Panc1 (cell line): ENCODE data around the gene FAS. TPM values are rescaled to one million over a fixed set of nuclear protein-coding genes. Genes with fewer than 3 reads are reported as not detected.

Experiments
- ATAC-seq: fragments of 200-7000 bp; cut with Tn5 transposase; 2 replicates; pipeline ENCODE4 v1.9.1; 2020; ENCODE audit warnings: mild to moderate bottlenecking, moderate library complexity
- BruUV-seq: library from RNA; stranded (reverse); fragments of 400-500 nt; replicated peaks from 2 replicates; lab custom pipeline; 2021; lab: Mats Ljungman, UMichigan
- CTCF ChIA-PET: fragments of 300-600 bp; sonication (Branson Sonifier 250); formaldehyde crosslinking; loops from one replicate; lab custom pipeline; 2022; ENCODE audit warnings: antibody characterized with exemption; lab: Charles Lee
- POLR2A ChIA-PET: fragments of 300-600 bp; sonication (Branson Sonifier 250); formaldehyde crosslinking; loops from one replicate; lab custom pipeline; 2022; ENCODE audit warnings: antibody characterized with exemption; lab: Charles Lee
- DNase-seq: peaks from one replicate; pipeline ENCODE4 v3.0.0-alpha.2; 2010; ENCODE audit warnings: low read depth, low spot score
- H3K27ac ChIP-seq: 2 replicates; pipeline ENCODE4 v1.5.1; 2011; ENCODE audit warnings: mild to moderate bottlenecking, low read length, inconsistent platforms
- H3K27me3 ChIP-seq: fragments of 200-500 bp; sonication (Bioruptor generic); 2 replicates; pipeline ENCODE4 v1.6.0; 2014; ENCODE audit warnings: low read length, inconsistent platforms; ENCODE audit not compliant: control insufficient read depth, insufficient read depth
- H3K36me3 ChIP-seq: fragments of 200-500 bp; sonication (Bioruptor generic); 2 replicates; pipeline ENCODE4 v1.5.1; 2014; ENCODE audit warnings: inconsistent platforms, mild to moderate bottlenecking, low read length, moderate library complexity; ENCODE audit not compliant: control insufficient read depth, insufficient read depth
- H3K4me1 ChIP-seq: 2 replicates; pipeline ENCODE4 v1.5.1; 2011; ENCODE audit warnings: inconsistent platforms, mild to moderate bottlenecking, low read length, moderate library complexity; ENCODE audit not compliant: control insufficient read depth, insufficient read depth
- H3K4me3 ChIP-seq, 2 experiments: 2 replicates each; pipeline ENCODE4 v1.5.1; 2011 to 2012; ENCODE audit warnings: low read depth in 2 of 2, low read length in 2 of 2, mild to moderate bottlenecking in 2 of 2, inconsistent platforms in 1 of 2, moderate library complexity in 1 of 2
- H3K9me3 ChIP-seq: fragments of 200-500 bp; sonication (Bioruptor generic); 2 replicates; pipeline ENCODE4 v1.5.1; 2014; ENCODE audit warnings: low read depth, mild to moderate bottlenecking, inconsistent platforms, low read length, moderate library complexity; ENCODE audit not compliant: control insufficient read depth, insufficient read depth
- POLR2AphosphoS5 ChIP-seq: IDR thresholded peaks from 2 replicates; pipeline ENCODE4 v1.6.1; 2012; ENCODE audit warnings: mild to moderate bottlenecking, low read depth, low read length, moderate library complexity
- SIN3A ChIP-seq: IDR thresholded peaks from 2 replicates; pipeline ENCODE4 v1.6.1; 2012; ENCODE audit warnings: low read depth, mild to moderate bottlenecking, low read length, moderate library complexity, borderline replicate concordance; ENCODE audit not compliant: insufficient read depth
- TCF7L2 ChIP-seq: IDR thresholded peaks from 2 replicates; pipeline ENCODE4 v1.6.1; 2011; ENCODE audit warnings: mild to moderate bottlenecking, low read depth, low read length, inconsistent platforms
- in situ Hi-C: cut with HindIII; loops from 2 replicates; pipeline ENCODE4 v1.10.0; 2016; ENCODE audit warnings: low sequenced_read_pairs, low pct_unique_long_range_greater_than_20kb
- intact Hi-C: fragments of 100-400 bp; cut with micrococcal nuclease; formaldehyde crosslinking; loops from one replicate; pipeline ENCODE4 v1.10.0; 2022; ENCODE audit not compliant: unreplicated experiment
- total RNA-seq: library from RNA; stranded (reverse); gene quantifications from one replicate; pipeline ENCODE4 v1.2.1, GENCODE V29; 2021; ENCODE audit not compliant: unreplicated experiment
- TF ChIP-seq, protein P1 (sequence below): fragments of 450-650 bp; IDR thresholded peaks from 2 replicates; pipeline ENCODE4 v1.5.1; 2017; ENCODE audit warnings: mild to moderate bottlenecking
- TF ChIP-seq, protein P2 (sequence below), 2 experiments: IDR thresholded peaks; 2 replicates each; pipeline ENCODE4 v1.6.1; 2011 to 2012; ENCODE audit warnings: low read depth in 2 of 2, control low read depth in 1 of 2, low read length in 1 of 2, mild to moderate bottlenecking in 1 of 2, moderate library complexity in 1 of 2; ENCODE audit not compliant: insufficient read depth in 1 of 2

FAS gene
- total RNA-seq, 1 experiment from 2014 or later: 8.1 TPM

DNA sequence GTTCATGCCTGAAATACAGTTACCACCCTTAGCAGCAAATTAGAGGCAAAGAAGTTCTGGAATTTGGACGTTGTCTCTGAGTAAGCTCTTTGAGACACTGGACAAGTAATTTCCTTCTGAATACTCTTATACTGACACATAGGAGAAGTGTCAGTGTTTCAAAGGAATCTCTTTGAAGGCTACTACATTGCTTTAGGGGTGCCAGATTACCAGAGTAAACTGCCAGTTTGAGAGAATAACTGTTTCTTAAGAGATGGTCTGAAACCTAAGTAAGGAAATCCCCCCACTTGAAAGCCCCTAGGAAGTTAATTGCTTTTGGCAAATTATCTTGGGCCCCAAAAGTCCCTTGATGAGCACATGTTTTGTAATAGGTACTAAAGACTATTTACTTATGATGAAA lies 3.4 kb downstream of the FAS start:
- Histone ChIP-seq H3K36me3 (no peaks in the 10 kb centered on the region), H3K9me3 (no peaks in the 10 kb centered on the region), H3K4me3 (no peak overlapping the region; a peak in 1 of 4 replicates), H3K27me3 (no peaks in the 10 kb centered on the region), H3K4me1 (peaks cover 24% of the 10 kb centered on the region), H3K27ac (peak overlapping the region; percentile 31; the same call in 1 of the 2 replicates)
- ChIA-PET CTCF (interaction anchor here (0.6 kb wide), 1 partner anchor 60 kb away, joined by 3 read pairs; no protein-coding TSS in a partner anchor), POLR2A (no interaction called here)
- no peak for ATAC-seq
- BruUV-seq: no TSS peak
- in situ Hi-C loops (no loop called here), intact Hi-C loops (no loop called here)
- TF ChIP-seq POLR2AphosphoS5 (no peak), SIN3A (no peak), TCF7L2 (no peak)
- TF ChIP-seq, protein P1, sequence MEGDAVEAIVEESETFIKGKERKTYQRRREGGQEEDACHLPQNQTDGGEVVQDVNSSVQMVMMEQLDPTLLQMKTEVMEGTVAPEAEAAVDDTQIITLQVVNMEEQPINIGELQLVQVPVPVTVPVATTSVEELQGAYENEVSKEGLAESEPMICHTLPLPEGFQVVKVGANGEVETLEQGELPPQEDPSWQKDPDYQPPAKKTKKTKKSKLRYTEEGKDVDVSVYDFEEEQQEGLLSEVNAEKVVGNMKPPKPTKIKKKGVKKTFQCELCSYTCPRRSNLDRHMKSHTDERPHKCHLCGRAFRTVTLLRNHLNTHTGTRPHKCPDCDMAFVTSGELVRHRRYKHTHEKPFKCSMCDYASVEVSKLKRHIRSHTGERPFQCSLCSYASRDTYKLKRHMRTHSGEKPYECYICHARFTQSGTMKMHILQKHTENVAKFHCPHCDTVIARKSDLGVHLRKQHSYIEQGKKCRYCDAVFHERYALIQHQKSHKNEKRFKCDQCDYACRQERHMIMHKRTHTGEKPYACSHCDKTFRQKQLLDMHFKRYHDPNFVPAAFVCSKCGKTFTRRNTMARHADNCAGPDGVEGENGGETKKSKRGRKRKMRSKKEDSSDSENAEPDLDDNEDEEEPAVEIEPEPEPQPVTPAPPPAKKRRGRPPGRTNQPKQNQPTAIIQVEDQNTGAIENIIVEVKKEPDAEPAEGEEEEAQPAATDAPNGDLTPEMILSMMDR: no peak
- TF ChIP-seq, protein P2, sequence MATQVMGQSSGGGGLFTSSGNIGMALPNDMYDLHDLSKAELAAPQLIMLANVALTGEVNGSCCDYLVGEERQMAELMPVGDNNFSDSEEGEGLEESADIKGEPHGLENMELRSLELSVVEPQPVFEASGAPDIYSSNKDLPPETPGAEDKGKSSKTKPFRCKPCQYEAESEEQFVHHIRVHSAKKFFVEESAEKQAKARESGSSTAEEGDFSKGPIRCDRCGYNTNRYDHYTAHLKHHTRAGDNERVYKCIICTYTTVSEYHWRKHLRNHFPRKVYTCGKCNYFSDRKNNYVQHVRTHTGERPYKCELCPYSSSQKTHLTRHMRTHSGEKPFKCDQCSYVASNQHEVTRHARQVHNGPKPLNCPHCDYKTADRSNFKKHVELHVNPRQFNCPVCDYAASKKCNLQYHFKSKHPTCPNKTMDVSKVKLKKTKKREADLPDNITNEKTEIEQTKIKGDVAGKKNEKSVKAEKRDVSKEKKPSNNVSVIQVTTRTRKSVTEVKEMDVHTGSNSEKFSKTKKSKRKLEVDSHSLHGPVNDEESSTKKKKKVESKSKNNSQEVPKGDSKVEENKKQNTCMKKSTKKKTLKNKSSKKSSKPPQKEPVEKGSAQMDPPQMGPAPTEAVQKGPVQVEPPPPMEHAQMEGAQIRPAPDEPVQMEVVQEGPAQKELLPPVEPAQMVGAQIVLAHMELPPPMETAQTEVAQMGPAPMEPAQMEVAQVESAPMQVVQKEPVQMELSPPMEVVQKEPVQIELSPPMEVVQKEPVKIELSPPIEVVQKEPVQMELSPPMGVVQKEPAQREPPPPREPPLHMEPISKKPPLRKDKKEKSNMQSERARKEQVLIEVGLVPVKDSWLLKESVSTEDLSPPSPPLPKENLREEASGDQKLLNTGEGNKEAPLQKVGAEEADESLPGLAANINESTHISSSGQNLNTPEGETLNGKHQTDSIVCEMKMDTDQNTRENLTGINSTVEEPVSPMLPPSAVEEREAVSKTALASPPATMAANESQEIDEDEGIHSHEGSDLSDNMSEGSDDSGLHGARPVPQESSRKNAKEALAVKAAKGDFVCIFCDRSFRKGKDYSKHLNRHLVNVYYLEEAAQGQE (IDR thresholded peaks at IDR 0.05; ENCODE audit: insufficient read depth in 1 of 2, low read depth in 2 of 2, low read length in 1 of 2): no peak
- no peak for DNase-seq

DNA sequence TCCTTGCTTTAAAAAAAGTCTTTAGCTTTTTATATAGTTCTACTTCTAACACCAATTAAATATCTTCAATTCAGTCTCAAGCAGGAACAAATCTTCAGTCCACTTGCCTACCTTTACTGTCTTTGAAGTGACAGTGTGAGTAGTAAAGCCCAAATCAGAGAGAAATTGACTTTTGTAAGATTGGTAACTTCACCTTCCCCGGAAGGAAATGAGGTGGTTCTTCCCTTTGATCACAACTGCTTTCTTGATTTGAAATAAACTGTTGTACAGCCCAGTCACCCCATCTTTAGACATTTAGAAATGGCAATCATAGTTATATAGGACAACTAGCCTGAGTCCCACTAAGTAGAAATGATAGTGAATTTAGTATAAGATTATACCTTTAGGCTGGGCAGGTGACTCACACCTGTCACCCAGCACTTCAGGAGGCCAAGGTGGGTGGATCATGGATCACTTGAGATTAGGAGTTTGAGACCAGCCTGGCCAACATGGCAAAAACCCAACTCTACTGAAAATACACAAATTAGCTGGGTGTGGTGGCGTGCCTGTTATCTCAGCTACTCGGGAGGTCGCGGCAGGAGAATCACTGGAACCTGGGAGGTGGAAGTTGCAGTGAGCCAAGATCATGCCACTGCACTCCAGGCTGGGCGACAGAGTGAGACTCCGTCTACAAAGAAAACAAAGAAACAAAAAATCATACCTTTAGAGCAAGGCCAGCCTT lies 4.7 kb downstream of the FAS start:
- Histone ChIP-seq H3K27me3 (no peaks in the 10 kb centered on the region), H3K9me3 (no peaks in the 10 kb centered on the region), H3K36me3 (no peaks in the 10 kb centered on the region), H3K4me1 (peaks cover 19% of the 10 kb centered on the region), H3K4me3 (no peak overlapping the region), H3K27ac (no peak overlapping the region)
- ChIA-PET CTCF (no interaction called here), POLR2A (interaction anchor here (0.6 kb wide), 1 partner anchor 167 kb away, joined by 3 read pairs; no protein-coding TSS in a partner anchor)
- DNase-seq: no peak
- no peak for ATAC-seq
- TF ChIP-seq TCF7L2: no peak
- intact Hi-C loops: no loop called here
- in situ Hi-C loops: no loop called here
- no TSS peak for BruUV-seq

DNA sequence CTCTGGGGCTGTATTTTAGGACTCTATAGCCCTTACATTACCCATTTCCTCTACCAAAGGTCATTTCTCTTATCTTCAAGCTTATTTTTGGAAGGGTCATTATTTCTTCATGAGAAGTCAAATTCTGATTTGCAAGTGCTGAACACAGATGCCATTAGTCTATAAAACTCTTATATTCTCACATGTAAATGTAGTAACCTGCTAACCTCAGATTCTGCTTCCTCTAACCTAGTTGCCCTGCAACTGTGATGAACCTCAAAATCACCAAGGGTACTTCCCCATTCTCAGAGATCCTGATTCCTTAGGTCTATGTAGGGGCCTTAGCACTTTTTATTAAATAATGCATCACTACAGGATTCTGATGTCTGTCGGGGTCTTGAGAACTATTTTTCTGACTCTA lies 6.3 kb downstream of the FAS start:
- no peak for DNase-seq
- Histone ChIP-seq H3K9me3 (no peaks in the 10 kb centered on the region), H3K4me3 (no peak overlapping the region), H3K27me3 (no peaks in the 10 kb centered on the region), H3K4me1 (peaks cover 19% of the 10 kb centered on the region), H3K36me3 (no peaks in the 10 kb centered on the region), H3K27ac (no peak overlapping the region)
- POLR2A ChIA-PET: no interaction called here
- CTCF ChIA-PET: interaction anchor here (0.8 kb wide), 1 partner anchor 221 kb away, joined by 3 read pairs; no protein-coding TSS in a partner anchor
- in situ Hi-C loops (no loop called here), intact Hi-C loops (no loop called here)
- TF ChIP-seq, protein P2 (IDR thresholded peaks at IDR 0.05; ENCODE audit: insufficient read depth in 1 of 2, low read depth in 2 of 2, low read length in 1 of 2): no peak
- TF ChIP-seq POLR2AphosphoS5 (no peak), TCF7L2 (no peak), SIN3A (no peak)
- TF ChIP-seq, protein P1: no peak
- ATAC-seq: no peak
- BruUV-seq: no TSS peak
